K562 (cell line): ENCODE measurements around the gene ENKD1. TPM values are rescaled to one million over a fixed set of nuclear protein-coding genes. Genes with fewer than 3 reads are reported as not detected.

Experiments used
- ATAC-seq: fragments of 200-7000 bp; cut with Tn5 transposase; 3 replicates; pipeline ENCODE4 v1.9.1; 2020; ENCODE audit warnings: moderate library complexity
- BruUV-seq: library from RNA; stranded (reverse); fragments of 400-500 nt; replicated peaks from 2 replicates; lab custom pipeline; 2021; lab: Mats Ljungman, UMichigan
- CTCF ChIA-PET: fragments of 300-600 bp; formaldehyde crosslinking; extraction: SDS; loops from one replicate; lab custom pipeline; 2021; ENCODE audit warnings: low intra/inter-chr PET ratio; lab: Yijun Ruan, JAX
- POLR2A ChIA-PET: fragments of 300-600, 350-650 bp; sonication (Branson Sonifier 250); formaldehyde crosslinking; extraction: SDS; loops from one replicate; lab custom pipeline; 2021; ENCODE audit warnings: antibody characterized with exemption, inconsistent platforms; lab: Yijun Ruan, JAX
- DNase-seq, 4 experiments: peaks; one replicate each; pipeline versions ENCODE4 v3.0.0 to v3.0.0-alpha.2; 2011 to 2018; ENCODE audit warnings: low spot score in 3 of 4, mixed read lengths in 3 of 4; ENCODE audit errors: extremely low read depth in 1 of 4
- FAIRE-seq: peaks from 2 replicates; lab custom pipeline; 2011; peaks lifted over from hg19 to GRCh38; lab: Jason Lieb, UNC
- H2AFZ ChIP-seq: 2 replicates; pipeline ENCODE4 v1.6.0; 2011; ENCODE audit warnings: low read depth, low read length, control low read depth, inconsistent platforms
- H3K27ac ChIP-seq: fragments of 200-600 bp; 3 replicates; pipeline ENCODE4 v1.8.0; 2011; ENCODE audit warnings: low read depth, mild to moderate bottlenecking, control low read depth, inconsistent platforms, low read length, moderate library complexity, mixed read lengths; ENCODE audit errors: extremely low read depth
- H3K27me3 ChIP-seq, 2 experiments: fragments of 300-600 bp in 1 of 2; 2 replicates in 1 of 2; 3 replicates in 1 of 2; pipeline versions ENCODE4 v1.6.0 to v1.8.0; 2011; ENCODE audit warnings: inconsistent platforms in 2 of 2, low read length in 2 of 2, mild to moderate bottlenecking in 1 of 2, mixed read lengths in 1 of 2, moderate library complexity in 1 of 2; ENCODE audit not compliant: control insufficient read depth in 2 of 2, insufficient read depth in 2 of 2
- H3K36me3 ChIP-seq: fragments of 300-600 bp; 3 replicates; pipeline ENCODE4 v1.8.0; 2011; ENCODE audit warnings: mild to moderate bottlenecking, low read length, inconsistent platforms; ENCODE audit not compliant: control insufficient read depth, insufficient read depth
- H3K4me1 ChIP-seq, 2 experiments: fragments of 200-600 bp in 1 of 2; replicated peaks in 1 of 2; 2 replicates in 1 of 2; 3 replicates in 1 of 2; pipeline versions ENCODE4 v1.5.1 to v1.8.0; 2011; ENCODE audit warnings: inconsistent platforms in 2 of 2, low read length in 2 of 2, mild to moderate bottlenecking in 1 of 2, mixed read lengths in 1 of 2, moderate library complexity in 1 of 2; ENCODE audit not compliant: control insufficient read depth in 2 of 2, insufficient read depth in 2 of 2
- H3K4me2 ChIP-seq: 2 replicates; pipeline ENCODE4 v1.6.1; 2011; ENCODE audit warnings: low read length, control low read depth, inconsistent platforms, mixed read lengths; ENCODE audit not compliant: insufficient read depth
- H3K4me3 ChIP-seq: fragments of 200-600 bp; sonication (generic), shearing (Covaris generic); 2 replicates; pipeline ENCODE4 v1.5.1; 2016; ENCODE audit warnings: control low read depth, inconsistent platforms
- H3K79me2 ChIP-seq: fragments of 200-600 bp; 3 replicates; pipeline ENCODE4 v1.8.0; 2011; ENCODE audit warnings: low read length, inconsistent platforms; ENCODE audit not compliant: control insufficient read depth, insufficient read depth
- H3K9ac ChIP-seq, 2 experiments: 2 replicates each; pipeline versions ENCODE4 v1.6.0 to v1.6.1; 2011; ENCODE audit warnings: low read depth in 2 of 2, low read length in 2 of 2, control low read depth in 1 of 2, inconsistent platforms in 1 of 2, mild to moderate bottlenecking in 1 of 2, mixed read lengths in 1 of 2; ENCODE audit not compliant: insufficient read depth in 1 of 2
- H3K9me1 ChIP-seq: one replicate; pipeline ENCODE4 v1.6.0; 2011; ENCODE audit warnings: inconsistent platforms, mild to moderate bottlenecking, low read length, moderate library complexity; ENCODE audit not compliant: control insufficient read depth, insufficient read depth
- H3K9me3 ChIP-seq: replicated peaks from 2 replicates; pipeline ENCODE4 v1.5.1; 2011; ENCODE audit warnings: low read depth, low read length, inconsistent platforms; ENCODE audit not compliant: control insufficient read depth, insufficient read depth
- H4K20me1 ChIP-seq: replicated peaks from 2 replicates; pipeline ENCODE4 v1.6.1; 2011; ENCODE audit warnings: low read length, inconsistent platforms, mixed read lengths; ENCODE audit not compliant: control insufficient read depth, insufficient read depth
- EGR1 ChIP-seq: fragments of 450-650 bp; conservative IDR thresholded peaks from 2 replicates; pipeline ENCODE4 v1.6.1; 2017; ENCODE audit warnings: mild to moderate bottlenecking
- PML ChIP-seq: IDR thresholded peaks from 2 replicates; pipeline ENCODE4 v1.6.1; 2012; ENCODE audit warnings: low read length, inconsistent platforms
- POLR2G ChIP-seq: fragments of 200-400 bp; formaldehyde crosslinking; IDR thresholded peaks from 2 replicates; pipeline ENCODE4 v1.6.1; 2017; ENCODE audit warnings: low read depth, mild to moderate bottlenecking, antibody characterized with exemption, low read length, moderate library complexity
- WGBS: fragments of 100-300 bp; shearing (Covaris generic); methylation state at CpG from one replicate; pipeline ENCODE4 v1.1.6; 2016; ENCODE audit warnings: low coverage, mixed read lengths; ENCODE audit not compliant: insufficient coverage; ENCODE audit errors: missing lambda C conversion rate; 5-methylcytosine and 5-hydroxymethylcytosine counted together
- in situ Hi-C: fragments of 300-500 bp; cut with MboI; formaldehyde crosslinking; loops from 4 replicates; pipeline ENCODE4 v1.15.0; 2018; ENCODE audit warnings: inconsistent platforms, mixed read lengths
- intact Hi-C: fragments of 100-400 bp; cut with micrococcal nuclease; formaldehyde crosslinking; loops from 2 replicates; pipeline ENCODE4 v1.14.2; 2022
- polyA plus RNA-seq, 8 experiments: library from polyadenylated mRNA; depleted of rRNA in 4 of 8; stranded (reverse) in 5 of 8; unstranded in 3 of 8; fragments of >200 nt; fragmentation: Nextera tagmentation in 2 of 8; fragmentation: Illumina TruSeq in 1 of 8; extraction: Ambion mirVana in 2 of 8; extraction: Trizol in 1 of 8; gene quantifications; 2 replicates each; pipeline versions ENCODE4 v1.2.1 to v1.2.3, GENCODE V29; 2011 to 2014; ENCODE audit warnings: inconsistent platforms in 1 of 8, missing spikeins in 1 of 8
- total RNA-seq, 7 experiments: library from RNA; depleted of rRNA in 6 of 7; stranded (reverse); fragments of >200 nt in 6 of 7; fragmentation: Illumina TruSeq in 2 of 7; extraction: Trizol in 2 of 7; gene quantifications; 2 replicates each; pipeline versions ENCODE4 v1.2.1 to v1.2.3, GENCODE V29; 2011 to 2021; ENCODE audit warnings: low replicate concordance in 1 of 7
- TF ChIP-seq, protein P1 (sequence below): sonication (generic); formaldehyde crosslinking; IDR thresholded peaks from 2 replicates; pipeline ENCODE4 v1.8.1; 2023; ENCODE audit warnings: mild to moderate bottlenecking, missing genetic modification reagents
- TF ChIP-seq, protein P2 (sequence below), 3 experiments: IDR thresholded peaks in 2 of 3; conservative IDR thresholded peaks in 1 of 3; 2 replicates each; pipeline ENCODE4 v1.5.1; 2011 to 2012; ENCODE audit warnings: low read length in 3 of 3, mild to moderate bottlenecking in 3 of 3, control low read depth in 2 of 3, improper control_type of control experiment in 1 of 3, inconsistent platforms in 1 of 3, low read depth in 1 of 3, mixed read lengths in 1 of 3, moderate library complexity in 1 of 3; ENCODE audit not compliant: insufficient read depth in 2 of 3

ENKD1 gene
- total and polyA plus RNA-seq, 9 of the 15 experiments (the other 6 are each of a cell fraction or from before 2014, with no cell fraction given), result 1.1 to 26.9 (median 8.3) TPM

DNA sequence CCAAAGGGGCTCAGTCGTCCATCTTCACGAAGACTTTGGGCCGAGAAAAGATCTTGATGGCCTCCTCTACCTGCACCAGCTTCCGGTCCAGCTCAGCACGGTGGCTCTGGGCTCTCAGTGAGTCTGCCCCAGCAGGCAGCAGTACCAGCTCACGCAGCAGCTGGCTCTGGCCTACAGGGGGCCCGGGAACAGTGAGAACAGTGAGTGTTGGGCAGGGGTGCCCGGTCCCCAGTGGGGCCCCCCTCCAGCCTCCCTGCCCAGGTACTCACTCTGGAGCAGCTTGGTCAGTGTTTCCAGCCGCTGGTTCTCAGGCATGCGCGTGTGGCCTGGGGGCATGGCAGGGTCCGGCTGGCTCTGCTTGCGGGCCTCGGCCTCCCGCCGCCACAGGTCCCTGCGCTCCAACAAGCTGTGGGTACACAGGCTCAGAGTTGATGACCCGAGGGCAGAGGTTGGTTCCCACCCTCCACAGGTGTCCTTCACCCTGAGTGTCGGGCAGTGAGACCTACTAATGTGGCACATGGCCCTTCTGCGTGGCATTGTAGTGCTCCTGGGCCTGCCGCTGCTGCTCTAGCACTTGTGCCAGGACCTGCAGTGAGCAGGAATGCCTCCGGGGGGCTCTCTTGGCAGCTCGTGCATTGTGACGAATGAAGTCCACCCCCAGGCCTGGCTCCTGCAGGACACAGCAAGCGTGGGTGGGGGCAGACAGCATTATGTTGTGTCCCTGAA, 3.2 kb downstream of the ENKD1 start:
- no peaks in the 10 kb centered on the region for H3K9me3 ChIP-seq
- CTCF ChIA-PET, result interaction anchor here (0.6 kb wide), 1 partner anchor 137 kb away, joined by 3 read pairs; no protein-coding TSS in a partner anchor
- FAIRE-seq (no peak), ATAC-seq (no peak), DNase-seq (peak in 1 of 4 experiments; percentile 45)
- in situ Hi-C loops (no loop called here), intact Hi-C loops (no loop called here)
- WGBS, result 68% methylated on average over 19 of the region's 25 CpGs
- no peaks in the 10 kb centered on the region for H3K9me1 ChIP-seq
- H3K9ac ChIP-seq, result 0 out of 4 replicates have a peak overlapping the region, but pooled peaks of 1 of the 2 experiments have one; percentile 48
- peaks cover 17% of the 10 kb centered on the region for H3K79me2 ChIP-seq
- peaks cover 19 to 76% of the 10 kb centered on the region in 2 experiments for H3K4me1 ChIP-seq
- BruUV-seq, result no TSS peak
- no peaks in the 10 kb centered on the region for H3K27me3 ChIP-seq
- H2AFZ ChIP-seq, result no peak overlapping the region
- H3K36me3 ChIP-seq, result peaks cover 14% of the 10 kb centered on the region
- H3K4me2 ChIP-seq, result no peak overlapping the region
- H3K4me3 ChIP-seq, result no peak overlapping the region
- H4K20me1 ChIP-seq, result peaks cover 10% of the 10 kb centered on the region; the same call in 1 of the 2 replicates
- no peak overlapping the region for H3K27ac ChIP-seq
- POLR2A ChIA-PET, result interaction anchor here (0.5 to 1.2 kb wide), 7 partner anchors 9 to 306 kb away, joined by 3 to 5 read pairs (median 3); partner anchors contain the start of gene CTCF
- TF ChIP-seq POLR2G (peak; percentile 51), PML (no peak), EGR1 (peak; percentile 53)
- TF ChIP-seq, protein P1, sequence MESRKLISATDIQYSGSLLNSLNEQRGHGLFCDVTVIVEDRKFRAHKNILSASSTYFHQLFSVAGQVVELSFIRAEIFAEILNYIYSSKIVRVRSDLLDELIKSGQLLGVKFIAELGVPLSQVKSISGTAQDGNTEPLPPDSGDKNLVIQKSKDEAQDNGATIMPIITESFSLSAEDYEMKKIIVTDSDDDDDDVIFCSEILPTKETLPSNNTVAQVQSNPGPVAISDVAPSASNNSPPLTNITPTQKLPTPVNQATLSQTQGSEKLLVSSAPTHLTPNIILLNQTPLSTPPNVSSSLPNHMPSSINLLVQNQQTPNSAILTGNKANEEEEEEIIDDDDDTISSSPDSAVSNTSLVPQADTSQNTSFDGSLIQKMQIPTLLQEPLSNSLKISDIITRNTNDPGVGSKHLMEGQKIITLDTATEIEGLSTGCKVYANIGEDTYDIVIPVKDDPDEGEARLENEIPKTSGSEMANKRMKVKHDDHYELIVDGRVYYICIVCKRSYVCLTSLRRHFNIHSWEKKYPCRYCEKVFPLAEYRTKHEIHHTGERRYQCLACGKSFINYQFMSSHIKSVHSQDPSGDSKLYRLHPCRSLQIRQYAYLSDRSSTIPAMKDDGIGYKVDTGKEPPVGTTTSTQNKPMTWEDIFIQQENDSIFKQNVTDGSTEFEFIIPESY (CRISPR knock-in tag), result peak; percentile 83
- TF ChIP-seq, protein P2, sequence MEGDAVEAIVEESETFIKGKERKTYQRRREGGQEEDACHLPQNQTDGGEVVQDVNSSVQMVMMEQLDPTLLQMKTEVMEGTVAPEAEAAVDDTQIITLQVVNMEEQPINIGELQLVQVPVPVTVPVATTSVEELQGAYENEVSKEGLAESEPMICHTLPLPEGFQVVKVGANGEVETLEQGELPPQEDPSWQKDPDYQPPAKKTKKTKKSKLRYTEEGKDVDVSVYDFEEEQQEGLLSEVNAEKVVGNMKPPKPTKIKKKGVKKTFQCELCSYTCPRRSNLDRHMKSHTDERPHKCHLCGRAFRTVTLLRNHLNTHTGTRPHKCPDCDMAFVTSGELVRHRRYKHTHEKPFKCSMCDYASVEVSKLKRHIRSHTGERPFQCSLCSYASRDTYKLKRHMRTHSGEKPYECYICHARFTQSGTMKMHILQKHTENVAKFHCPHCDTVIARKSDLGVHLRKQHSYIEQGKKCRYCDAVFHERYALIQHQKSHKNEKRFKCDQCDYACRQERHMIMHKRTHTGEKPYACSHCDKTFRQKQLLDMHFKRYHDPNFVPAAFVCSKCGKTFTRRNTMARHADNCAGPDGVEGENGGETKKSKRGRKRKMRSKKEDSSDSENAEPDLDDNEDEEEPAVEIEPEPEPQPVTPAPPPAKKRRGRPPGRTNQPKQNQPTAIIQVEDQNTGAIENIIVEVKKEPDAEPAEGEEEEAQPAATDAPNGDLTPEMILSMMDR (IDR thresholded peaks at IDR 0.05 in 2 of 3, conservative IDR thresholded peaks at IDR 0.05 in 1 of 3; ENCODE audit: insufficient read depth in 2 of 3, low read depth in 1 of 3, low read length in 3 of 3), result peak; percentile 45 to 48 (median 48); a peak in 5 of 6 replicates
